HEK293 (cell line): ENCODE results near the gene IGF1R.
A peak's percentile ranks its signal among the peaks of the same experiment; 100 is the strongest.

Experiments used
- ATF2 ChIP-seq: fragments of 450-650 bp; formaldehyde crosslinking; IDR thresholded peaks from 2 replicates; pipeline ENCODE4 v1.5.1; 2016; ENCODE audit warnings: missing biosample characterization, missing genetic modification characterization, low read depth
- GLI4 ChIP-seq: fragments of 450-650 bp; formaldehyde crosslinking; IDR thresholded peaks from 2 replicates; pipeline ENCODE4 v1.5.1; 2016; ENCODE audit warnings: missing biosample characterization, missing genetic modification characterization
- GLIS2 ChIP-seq: fragments of 450-650 bp; formaldehyde crosslinking; IDR thresholded peaks from 2 replicates; pipeline ENCODE4 v1.5.1; 2016; ENCODE audit warnings: missing biosample characterization, missing genetic modification characterization
- HOXC10 ChIP-seq: sonication (generic); formaldehyde crosslinking; IDR thresholded peaks from 2 replicates; pipeline ENCODE4 v1.8.1; 2023; ENCODE audit warnings: mild to moderate bottlenecking, missing genetic modification reagents
- INSM2 ChIP-seq: fragments of 450-650 bp; formaldehyde crosslinking; IDR thresholded peaks from 2 replicates; pipeline ENCODE4 v1.5.1; 2016; ENCODE audit warnings: missing biosample characterization, missing genetic modification characterization
- KLF10 ChIP-seq: fragments of 450-650 bp; IDR thresholded peaks from 2 replicates; pipeline ENCODE4 v1.5.1; 2018; ENCODE audit warnings: missing biosample characterization, mild to moderate bottlenecking, missing genetic modification characterization
- MEIS1 ChIP-seq: sonication (generic); formaldehyde crosslinking; IDR thresholded peaks from 2 replicates; pipeline ENCODE4 v1.8.1; 2022; ENCODE audit warnings: missing genetic modification reagents, mild to moderate bottlenecking, borderline replicate concordance
- REST ChIP-seq: fragments of 450-650 bp; formaldehyde crosslinking; IDR thresholded peaks from 2 replicates; pipeline ENCODE4 v1.5.1; 2016; ENCODE audit warnings: missing biosample characterization, missing genetic modification characterization
- SETDB1 ChIP-seq: IDR thresholded peaks from one replicate; pipeline ENCODE4 v1.6.1; 2017; ENCODE audit warnings: mild to moderate bottlenecking, low read length, moderate library complexity, mixed read lengths; ENCODE audit not compliant: insufficient read length
- TCF7L2 ChIP-seq: IDR thresholded peaks from 2 replicates; pipeline ENCODE4 v1.6.1; 2011; ENCODE audit warnings: low read depth, mild to moderate bottlenecking, inconsistent platforms, low read length, moderate library complexity, borderline replicate concordance
- ZBTB44 ChIP-seq: fragments of 450-650 bp; IDR thresholded peaks from 2 replicates; pipeline ENCODE4 v1.5.1; 2018; ENCODE audit warnings: missing biosample characterization, mild to moderate bottlenecking, missing genetic modification characterization
- ZBTB48 ChIP-seq: fragments of 450-650 bp; formaldehyde crosslinking; IDR thresholded peaks from 2 replicates; pipeline ENCODE4 v1.5.1; 2016; ENCODE audit warnings: missing biosample characterization, missing genetic modification characterization
- ZFP41 ChIP-seq: fragments of 450-650 bp; formaldehyde crosslinking; IDR thresholded peaks from 2 replicates; pipeline ENCODE4 v1.5.1; 2016; ENCODE audit warnings: missing biosample characterization, missing genetic modification characterization, borderline replicate concordance
- ZNF169 ChIP-seq: fragments of 450-650 bp; formaldehyde crosslinking; IDR thresholded peaks from 2 replicates; pipeline ENCODE4 v1.5.1; 2016; ENCODE audit warnings: missing biosample characterization, missing genetic modification characterization
- ZNF174 ChIP-seq: fragments of 450-650 bp; formaldehyde crosslinking; IDR thresholded peaks from 2 replicates; pipeline ENCODE4 v1.5.0; 2017; ENCODE audit warnings: missing biosample characterization, mild to moderate bottlenecking, missing genetic modification characterization
- ZNF2 ChIP-seq: fragments of 450-650 bp; formaldehyde crosslinking; IDR thresholded peaks from 2 replicates; pipeline ENCODE4 v1.5.1; 2016; ENCODE audit warnings: missing biosample characterization, missing genetic modification characterization
- ZNF223 ChIP-seq: fragments of 450-650 bp; formaldehyde crosslinking; IDR thresholded peaks from 2 replicates; pipeline ENCODE4 v1.5.1; 2016; ENCODE audit warnings: missing biosample characterization, missing genetic modification characterization
- ZNF274 ChIP-seq, 2 experiments: fragments of 200-500 bp in 1 of 2; fragments of 450-650 bp in 1 of 2; sonication (Bioruptor generic) in 1 of 2; formaldehyde crosslinking in 1 of 2; IDR thresholded peaks; 2 replicates each; pipeline versions ENCODE4 v1.5.1 to v1.6.1; 2014 to 2016; ENCODE audit warnings: borderline replicate concordance in 1 of 2, inconsistent platforms in 1 of 2, low read length in 1 of 2, missing biosample characterization in 1 of 2, missing genetic modification characterization in 1 of 2
- ZNF311 ChIP-seq: fragments of 450-650 bp; formaldehyde crosslinking; IDR thresholded peaks from 2 replicates; pipeline ENCODE4 v1.5.1; 2017; ENCODE audit warnings: missing biosample characterization, missing genetic modification characterization, borderline replicate concordance
- ZNF324 ChIP-seq: fragments of 450-650 bp; formaldehyde crosslinking; IDR thresholded peaks from 2 replicates; pipeline ENCODE4 v1.5.1; 2016; ENCODE audit warnings: missing biosample characterization, missing genetic modification characterization
- ZNF488 ChIP-seq: fragments of 450-650 bp; formaldehyde crosslinking; IDR thresholded peaks from 2 replicates; pipeline ENCODE4 v1.5.1; 2016; ENCODE audit warnings: missing biosample characterization, missing genetic modification characterization
- ZNF530 ChIP-seq: fragments of 450-650 bp; formaldehyde crosslinking; IDR thresholded peaks from 2 replicates; pipeline ENCODE4 v1.5.1; 2016; ENCODE audit warnings: low read depth, missing biosample characterization, missing genetic modification characterization
- ZNF561 ChIP-seq: fragments of 450-650 bp; IDR thresholded peaks from 2 replicates; pipeline ENCODE4 v1.5.1; 2018; ENCODE audit warnings: missing biosample characterization, missing genetic modification characterization, borderline replicate concordance
- ZNF580 ChIP-seq: fragments of 450-650 bp; formaldehyde crosslinking; IDR thresholded peaks from 2 replicates; pipeline ENCODE4 v1.5.1; 2016; ENCODE audit warnings: missing biosample characterization, missing genetic modification characterization
- ZNF600 ChIP-seq: fragments of 450-650 bp; formaldehyde crosslinking; IDR thresholded peaks from 2 replicates; pipeline ENCODE4 v1.5.1; 2016; ENCODE audit warnings: missing biosample characterization, missing genetic modification characterization
- ZNF664 ChIP-seq: fragments of 450-650 bp; formaldehyde crosslinking; IDR thresholded peaks from 2 replicates; pipeline ENCODE4 v1.5.1; 2016; ENCODE audit warnings: missing biosample characterization, missing genetic modification characterization
- ZNF677 ChIP-seq: fragments of 450-650 bp; IDR thresholded peaks from 2 replicates; pipeline ENCODE4 v1.5.0; 2018; ENCODE audit warnings: missing biosample characterization, mild to moderate bottlenecking, missing genetic modification characterization, moderate library complexity
- ZNF830 ChIP-seq: fragments of 450-650 bp; IDR thresholded peaks from 2 replicates; pipeline ENCODE4 v1.5.0; 2018; ENCODE audit warnings: missing biosample characterization, missing genetic modification characterization, low read depth, mild to moderate bottlenecking, moderate library complexity
- ZNF837 ChIP-seq: fragments of 450-650 bp; formaldehyde crosslinking; IDR thresholded peaks from 2 replicates; pipeline ENCODE4 v1.5.1; 2016; ENCODE audit warnings: missing biosample characterization, missing genetic modification characterization
- ZSCAN30 ChIP-seq: fragments of 450-650 bp; IDR thresholded peaks from 2 replicates; pipeline ENCODE4 v1.5.1; 2018; ENCODE audit warnings: missing biosample characterization, mild to moderate bottlenecking, missing genetic modification characterization, moderate library complexity

IGF1R gene

GRCh38 chr15:98779463-98780071, 131.2 kb downstream of the IGF1R start (continued):
- TF ChIP-seq ZNF580 (tag by site-specific recombination) (0 out of 2 replicates have a peak, but pooled peaks have one; percentile 31), HOXC10 (no peak), ZNF174 (no peak), ZFP41 (tag by site-specific recombination) (no peak), ZBTB48 (peak; percentile 12; the same call in 1 of the 2 replicates), ZNF837 (tag by site-specific recombination) (no peak), ZNF830 (tag by site-specific recombination) (no peak), ZNF223 (tag by site-specific recombination) (no peak), ZNF677 (tag by site-specific recombination) (no peak), ATF2 (tag by site-specific recombination) (no peak), GLIS2 (tag by site-specific recombination) (peak; percentile 65), GLI4 (tag by site-specific recombination) (no peak), ZNF324 (tag by site-specific recombination) (0 out of 2 replicates have a peak, but pooled peaks have one; percentile 63), ZNF561 (tag by site-specific recombination) (0 out of 2 replicates have a peak, but pooled peaks have one; percentile 52), ZNF2 (tag by site-specific recombination) (peak; percentile 80), REST (tag by site-specific recombination) (no peak), KLF10 (peak; percentile 16; the same call in 1 of the 2 replicates), SETDB1 (peak; percentile 34), ZNF169 (no peak), ZNF488 (no peak), ZNF274 (IDR thresholded peaks at IDR 0.05; ENCODE audit: low read length) (no peak), ZNF274 (tag by site-specific recombination; IDR thresholded peaks at IDR 0.05; ENCODE audit: borderline replicate concordance) (no peak), ZNF664 (no peak), ZSCAN30 (tag by site-specific recombination) (peak; percentile 60), INSM2 (tag by site-specific recombination) (0 out of 2 replicates have a peak, but pooled peaks have one; percentile 31), ZNF311 (tag by site-specific recombination) (no peak), ZNF600 (0 out of 2 replicates have a peak, but pooled peaks have one; percentile 40), MEIS1 (CRISPR knock-in tag) (no peak), ZBTB44 (no peak), TCF7L2 (no peak), ZNF530 (tag by site-specific recombination) (no peak)
